ENCODE results near the gene EML3. TPM values are rescaled to one million over a fixed set of nuclear protein-coding genes. Genes with fewer than 3 reads are reported as not detected.
A peak's percentile ranks its signal among the peaks of the same experiment; 100 is the strongest.

Gene EML3
- total and polyA plus RNA-seq, 2 of the 13 experiments (the other 11 are each of a cell fraction or from before 2014, with no cell fraction given): 10.6 to 12.3 TPM

DNA sequence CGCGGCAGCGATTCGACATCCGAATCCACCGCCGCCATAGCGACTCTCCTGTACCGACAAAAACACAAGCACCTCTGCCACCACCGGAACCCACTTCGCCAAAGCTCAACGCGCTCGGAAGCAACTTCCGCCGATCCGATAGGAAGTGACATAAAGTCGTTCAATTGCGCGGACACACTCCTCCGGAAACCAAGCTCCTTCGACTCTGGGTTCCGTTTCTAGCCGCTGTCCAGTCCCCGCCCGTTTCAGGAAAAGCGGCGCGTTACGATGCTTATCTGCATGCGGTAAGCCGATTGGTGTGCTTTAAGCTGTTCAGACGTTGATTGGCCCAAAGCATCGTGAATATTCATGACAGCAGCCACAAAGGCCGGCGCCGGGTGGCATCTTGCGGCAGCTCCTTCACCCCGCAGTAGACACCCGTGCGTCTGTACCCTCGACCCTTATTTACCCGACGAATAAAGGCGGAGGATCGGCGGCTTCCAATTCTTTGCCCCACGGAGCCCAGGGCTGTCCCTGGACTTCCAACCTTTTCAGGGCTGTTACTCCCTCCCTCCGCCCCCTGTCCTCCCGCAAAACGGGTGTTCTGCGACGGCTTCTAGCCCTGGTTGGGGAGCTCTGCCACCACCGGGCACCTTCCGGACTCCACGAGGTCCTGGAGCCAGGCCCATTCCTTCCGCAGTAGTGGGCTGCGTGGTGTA is 21.0 kb downstream of the EML3 start, which contains the start of gene TUT1 (continued):
- no peak; the same call in 1 of the 2 replicates for TF ChIP-seq ARHGAP35 (CRISPR knock-in tag; IDR thresholded peaks at IDR 0.05; ENCODE audit: borderline replicate concordance)
- TF ChIP-seq ZNF12 (CRISPR knock-in tag; IDR thresholded peaks at IDR 0.05): 0 out of 2 replicates have a peak, but pooled peaks have one; percentile 7
- TF ChIP-seq HMG20A (CRISPR knock-in tag; IDR thresholded peaks at IDR 0.05; ENCODE audit: borderline replicate concordance): no peak
- TF ChIP-seq, protein P1, sequence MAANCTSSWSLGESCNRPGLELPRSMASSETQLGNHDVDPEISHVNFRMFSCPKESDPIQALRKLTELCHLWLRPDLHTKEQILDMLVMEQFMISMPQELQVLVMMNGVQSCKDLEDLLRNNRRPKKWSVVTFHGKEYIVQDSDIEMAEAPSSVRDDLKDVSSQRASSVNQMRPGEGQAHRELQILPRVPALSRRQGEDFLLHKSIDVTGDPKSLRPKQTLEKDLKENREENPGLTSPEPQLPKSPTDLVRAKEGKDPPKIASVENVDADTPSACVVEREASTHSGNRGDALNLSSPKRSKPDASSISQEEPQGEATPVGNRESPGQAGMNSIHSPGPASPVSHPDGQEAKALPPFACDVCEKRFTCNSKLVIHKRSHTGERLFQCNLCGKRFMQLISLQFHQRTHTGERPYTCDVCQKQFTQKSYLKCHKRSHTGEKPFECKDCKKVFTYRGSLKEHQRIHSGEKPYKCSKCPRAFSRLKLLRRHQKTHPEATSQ (CRISPR knock-in tag; IDR thresholded peaks at IDR 0.05; ENCODE audit: borderline replicate concordance): 0 out of 2 replicates have a peak, but pooled peaks have one; percentile 72
- TF ChIP-seq SAFB2 (CRISPR knock-in tag; IDR thresholded peaks at IDR 0.05; ENCODE audit: borderline replicate concordance, low read depth): no peak; the same call in 1 of the 2 replicates
- TF ChIP-seq, protein P2, sequence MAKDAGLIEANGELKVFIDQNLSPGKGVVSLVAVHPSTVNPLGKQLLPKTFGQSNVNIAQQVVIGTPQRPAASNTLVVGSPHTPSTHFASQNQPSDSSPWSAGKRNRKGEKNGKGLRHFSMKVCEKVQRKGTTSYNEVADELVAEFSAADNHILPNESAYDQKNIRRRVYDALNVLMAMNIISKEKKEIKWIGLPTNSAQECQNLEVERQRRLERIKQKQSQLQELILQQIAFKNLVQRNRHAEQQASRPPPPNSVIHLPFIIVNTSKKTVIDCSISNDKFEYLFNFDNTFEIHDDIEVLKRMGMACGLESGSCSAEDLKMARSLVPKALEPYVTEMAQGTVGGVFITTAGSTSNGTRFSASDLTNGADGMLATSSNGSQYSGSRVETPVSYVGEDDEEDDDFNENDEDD (CRISPR knock-in tag; IDR thresholded peaks at IDR 0.05; ENCODE audit: borderline replicate concordance): peak; percentile 80
- no peak for TF ChIP-seq FOXJ3 (CRISPR knock-in tag; IDR thresholded peaks at IDR 0.05; ENCODE audit: borderline replicate concordance)
- TF ChIP-seq, protein P3, sequence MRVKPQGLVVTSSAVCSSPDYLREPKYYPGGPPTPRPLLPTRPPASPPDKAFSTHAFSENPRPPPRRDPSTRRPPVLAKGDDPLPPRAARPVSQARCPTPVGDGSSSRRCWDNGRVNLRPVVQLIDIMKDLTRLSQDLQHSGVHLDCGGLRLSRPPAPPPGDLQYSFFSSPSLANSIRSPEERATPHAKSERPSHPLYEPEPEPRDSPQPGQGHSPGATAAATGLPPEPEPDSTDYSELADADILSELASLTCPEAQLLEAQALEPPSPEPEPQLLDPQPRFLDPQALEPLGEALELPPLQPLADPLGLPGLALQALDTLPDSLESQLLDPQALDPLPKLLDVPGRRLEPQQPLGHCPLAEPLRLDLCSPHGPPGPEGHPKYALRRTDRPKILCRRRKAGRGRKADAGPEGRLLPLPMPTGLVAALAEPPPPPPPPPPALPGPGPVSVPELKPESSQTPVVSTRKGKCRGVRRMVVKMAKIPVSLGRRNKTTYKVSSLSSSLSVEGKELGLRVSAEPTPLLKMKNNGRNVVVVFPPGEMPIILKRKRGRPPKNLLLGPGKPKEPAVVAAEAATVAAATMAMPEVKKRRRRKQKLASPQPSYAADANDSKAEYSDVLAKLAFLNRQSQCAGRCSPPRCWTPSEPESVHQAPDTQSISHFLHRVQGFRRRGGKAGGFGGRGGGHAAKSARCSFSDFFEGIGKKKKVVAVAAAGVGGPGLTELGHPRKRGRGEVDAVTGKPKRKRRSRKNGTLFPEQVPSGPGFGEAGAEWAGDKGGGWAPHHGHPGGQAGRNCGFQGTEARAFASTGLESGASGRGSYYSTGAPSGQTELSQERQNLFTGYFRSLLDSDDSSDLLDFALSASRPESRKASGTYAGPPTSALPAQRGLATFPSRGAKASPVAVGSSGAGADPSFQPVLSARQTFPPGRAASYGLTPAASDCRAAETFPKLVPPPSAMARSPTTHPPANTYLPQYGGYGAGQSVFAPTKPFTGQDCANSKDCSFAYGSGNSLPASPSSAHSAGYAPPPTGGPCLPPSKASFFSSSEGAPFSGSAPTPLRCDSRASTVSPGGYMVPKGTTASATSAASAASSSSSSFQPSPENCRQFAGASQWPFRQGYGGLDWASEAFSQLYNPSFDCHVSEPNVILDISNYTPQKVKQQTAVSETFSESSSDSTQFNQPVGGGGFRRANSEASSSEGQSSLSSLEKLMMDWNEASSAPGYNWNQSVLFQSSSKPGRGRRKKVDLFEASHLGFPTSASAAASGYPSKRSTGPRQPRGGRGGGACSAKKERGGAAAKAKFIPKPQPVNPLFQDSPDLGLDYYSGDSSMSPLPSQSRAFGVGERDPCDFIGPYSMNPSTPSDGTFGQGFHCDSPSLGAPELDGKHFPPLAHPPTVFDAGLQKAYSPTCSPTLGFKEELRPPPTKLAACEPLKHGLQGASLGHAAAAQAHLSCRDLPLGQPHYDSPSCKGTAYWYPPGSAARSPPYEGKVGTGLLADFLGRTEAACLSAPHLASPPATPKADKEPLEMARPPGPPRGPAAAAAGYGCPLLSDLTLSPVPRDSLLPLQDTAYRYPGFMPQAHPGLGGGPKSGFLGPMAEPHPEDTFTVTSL (CRISPR knock-in tag; IDR thresholded peaks at IDR 0.05; ENCODE audit: borderline replicate concordance): peak; percentile 51; the same call in 1 of the 2 replicates
- peak; percentile 54; the same call in 1 of the 2 replicates for TF ChIP-seq SMAD1 (CRISPR knock-in tag; IDR thresholded peaks at IDR 0.05; ENCODE audit: borderline replicate concordance, low read depth)
- no peak for TF ChIP-seq ZNF160 (CRISPR knock-in tag; IDR thresholded peaks at IDR 0.05)
- peak; percentile 99 for TF ChIP-seq TARDBP (CRISPR knock-in tag; IDR thresholded peaks at IDR 0.05)
- TF ChIP-seq HDAC1 (CRISPR knock-in tag; IDR thresholded peaks at IDR 0.05): peak; percentile 92
- peak; percentile 97 for TF ChIP-seq HNRNPLL (IDR thresholded peaks at IDR 0.05; ENCODE audit: low read depth, low read length, poor library complexity, severe bottlenecking)
- 0 out of 2 replicates have a peak, but pooled peaks have one; percentile 73 for TF ChIP-seq GZF1 (CRISPR knock-in tag; IDR thresholded peaks at IDR 0.05)
- peak; percentile 75; the same call in 1 of the 2 replicates for TF ChIP-seq ZNF543 (CRISPR knock-in tag; IDR thresholded peaks at IDR 0.05)
- peak; percentile 81 for TF ChIP-seq BORCS8-MEF2B (CRISPR knock-in tag; IDR thresholded peaks at IDR 0.05)
- 0 out of 2 replicates have a peak, but pooled peaks have one; percentile 77 for TF ChIP-seq FOXC1 (CRISPR knock-in tag; IDR thresholded peaks at IDR 0.05; ENCODE audit: borderline replicate concordance)
- TF ChIP-seq ASH2L (IDR thresholded peaks at IDR 0.05; ENCODE audit: insufficient read length, low read depth, low read length): peak; percentile 98

Data from HepG2 (cell line).